Neutrophil (primary cell): ENCODE results near the gene ECE1.

Source experiments
- H3K27ac ChIP-seq: fragments of 200-600 bp; sonication (generic); 2 replicates; pipeline ENCODE4 v1.5.1; 2016; ENCODE audit warnings: mild to moderate bottlenecking, moderate library complexity
- H3K27me3 ChIP-seq: fragments of 200-600 bp; sonication (generic); 2 replicates; pipeline ENCODE4 v1.6.0; 2016; ENCODE audit warnings: mild to moderate bottlenecking
- H3K36me3 ChIP-seq: fragments of 200-600 bp; sonication (generic); 2 replicates; pipeline ENCODE4 v1.5.1; 2017
- H3K4me1 ChIP-seq, 2 experiments: fragments of 200-600 bp in 1 of 2; sonication (generic) in 1 of 2; 1 replicate in 1 of 2; 2 replicates in 1 of 2; pipeline versions ENCODE4 v1.5.1 to v1.6.1; 2013 to 2016; ENCODE audit warnings: low read depth in 1 of 2, low read length in 1 of 2, mild to moderate bottlenecking in 1 of 2, moderate library complexity in 1 of 2; ENCODE audit not compliant: control insufficient read depth in 1 of 2, insufficient read depth in 1 of 2
- H3K4me3 ChIP-seq, 2 experiments: fragments of 200-600 bp in 1 of 2; sonication (generic) in 1 of 2; 1 replicate in 1 of 2; 2 replicates in 1 of 2; pipeline ENCODE4 v1.5.1; 2013 to 2016; ENCODE audit warnings: low read depth in 1 of 2, low read length in 1 of 2, mild to moderate bottlenecking in 1 of 2, moderate library complexity in 1 of 2
- H3K9me3 ChIP-seq: fragments of 200-600 bp; sonication (generic); 2 replicates; pipeline ENCODE4 v1.5.1; 2016
- TF ChIP-seq, protein P1 (sequence below): fragments of 200-600 bp; sonication (generic); IDR thresholded peaks from 2 replicates; pipeline ENCODE4 v1.5.1; 2016; ENCODE audit warnings: antibody characterized with exemption

Gene ECE1

DNA sequence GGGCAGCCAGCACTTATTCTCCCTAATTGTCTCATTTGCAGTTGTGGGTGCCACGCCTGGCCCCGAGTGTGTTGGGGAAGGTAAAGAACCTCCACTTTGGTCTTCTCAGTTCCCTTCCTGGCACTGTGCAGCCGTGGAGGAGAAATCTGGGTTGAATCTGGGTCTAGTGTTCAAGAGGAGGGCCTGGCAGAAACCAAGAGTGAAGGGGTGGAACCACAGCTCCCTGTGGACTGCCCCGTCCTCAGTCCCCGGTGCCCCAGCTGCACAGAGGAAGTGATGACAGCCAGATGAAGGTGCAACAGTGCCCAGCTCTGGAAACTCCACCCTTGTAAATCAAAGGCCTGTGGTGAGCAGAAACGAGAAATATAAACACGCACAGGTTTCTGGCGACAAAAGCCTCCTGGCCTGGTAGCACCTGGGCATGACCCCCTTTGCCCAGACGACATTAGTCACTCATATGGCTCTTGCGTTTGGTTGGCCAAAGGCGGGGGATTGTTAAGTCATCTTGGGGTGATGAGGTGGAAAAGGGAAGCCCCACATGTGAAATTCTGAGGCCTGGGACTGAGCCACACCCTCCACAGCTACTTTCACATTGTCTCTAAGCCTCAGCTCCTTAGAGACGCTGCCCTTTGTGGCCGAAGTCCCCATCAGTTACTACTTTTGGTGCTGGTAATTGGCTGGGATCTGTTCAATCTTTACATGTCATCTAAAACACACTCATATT, 4.2 kb upstream of the ECE1 start:
- TF ChIP-seq, protein P1, sequence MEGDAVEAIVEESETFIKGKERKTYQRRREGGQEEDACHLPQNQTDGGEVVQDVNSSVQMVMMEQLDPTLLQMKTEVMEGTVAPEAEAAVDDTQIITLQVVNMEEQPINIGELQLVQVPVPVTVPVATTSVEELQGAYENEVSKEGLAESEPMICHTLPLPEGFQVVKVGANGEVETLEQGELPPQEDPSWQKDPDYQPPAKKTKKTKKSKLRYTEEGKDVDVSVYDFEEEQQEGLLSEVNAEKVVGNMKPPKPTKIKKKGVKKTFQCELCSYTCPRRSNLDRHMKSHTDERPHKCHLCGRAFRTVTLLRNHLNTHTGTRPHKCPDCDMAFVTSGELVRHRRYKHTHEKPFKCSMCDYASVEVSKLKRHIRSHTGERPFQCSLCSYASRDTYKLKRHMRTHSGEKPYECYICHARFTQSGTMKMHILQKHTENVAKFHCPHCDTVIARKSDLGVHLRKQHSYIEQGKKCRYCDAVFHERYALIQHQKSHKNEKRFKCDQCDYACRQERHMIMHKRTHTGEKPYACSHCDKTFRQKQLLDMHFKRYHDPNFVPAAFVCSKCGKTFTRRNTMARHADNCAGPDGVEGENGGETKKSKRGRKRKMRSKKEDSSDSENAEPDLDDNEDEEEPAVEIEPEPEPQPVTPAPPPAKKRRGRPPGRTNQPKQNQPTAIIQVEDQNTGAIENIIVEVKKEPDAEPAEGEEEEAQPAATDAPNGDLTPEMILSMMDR, result peak; percentile 36
- Histone ChIP-seq H3K36me3 (no peaks in the 10 kb centered on the region), H3K27ac (peak overlapping the region; percentile 92), H3K4me3 (peak overlapping the region; percentile 53 to 63), H3K9me3 (no peaks in the 10 kb centered on the region), H3K27me3 (no peaks in the 10 kb centered on the region), H3K4me1 (peaks cover 75 to 83% of the 10 kb centered on the region in 2 experiments)

DNA sequence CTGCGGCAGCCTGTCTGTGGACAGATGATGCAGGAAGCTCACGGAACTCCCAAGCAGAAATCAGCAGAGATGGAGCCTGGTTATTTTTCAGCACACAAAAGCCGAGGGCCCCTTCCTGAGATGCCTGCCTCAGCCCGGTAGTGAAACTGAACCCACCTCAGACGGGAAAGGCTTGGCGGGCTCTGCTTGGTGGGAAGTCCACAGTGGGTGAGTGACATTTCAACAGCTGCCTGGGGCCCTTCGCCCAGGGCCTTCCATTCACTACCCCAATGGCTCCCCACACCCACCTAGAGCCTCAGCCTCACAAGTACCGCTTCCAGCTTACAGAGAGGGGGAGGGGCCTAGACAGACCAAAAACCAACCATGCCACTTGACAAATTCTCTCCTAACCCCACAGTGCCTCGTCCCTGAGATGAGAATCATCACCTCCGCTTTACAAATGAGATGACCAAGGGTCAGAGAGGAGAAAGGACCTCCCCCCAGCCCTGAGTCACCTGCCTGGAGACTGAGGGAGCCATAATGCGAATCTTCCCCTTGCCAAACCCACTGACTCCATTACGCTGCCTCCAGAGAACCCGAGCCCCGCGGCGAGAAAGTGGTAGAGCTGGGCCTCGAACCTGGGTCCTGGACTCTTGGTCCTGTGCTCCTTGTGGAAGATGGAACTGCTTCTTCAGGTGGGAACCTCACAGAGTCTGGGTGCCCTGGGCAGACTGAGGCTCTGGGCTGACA, 3.4 kb upstream of the ECE1 start:
- H3K4me1 ChIP-seq, result peaks cover 75 to 83% of the 10 kb centered on the region in 2 experiments
- no peaks in the 10 kb centered on the region for H3K9me3 ChIP-seq
- H3K27ac ChIP-seq, result peak overlapping the region; percentile 92
- H3K27me3 ChIP-seq, result no peaks in the 10 kb centered on the region
- peak overlapping the region; percentile 53 to 63 for H3K4me3 ChIP-seq
- TF ChIP-seq, protein P1, result no peak
- H3K36me3 ChIP-seq, result no peaks in the 10 kb centered on the region

DNA sequence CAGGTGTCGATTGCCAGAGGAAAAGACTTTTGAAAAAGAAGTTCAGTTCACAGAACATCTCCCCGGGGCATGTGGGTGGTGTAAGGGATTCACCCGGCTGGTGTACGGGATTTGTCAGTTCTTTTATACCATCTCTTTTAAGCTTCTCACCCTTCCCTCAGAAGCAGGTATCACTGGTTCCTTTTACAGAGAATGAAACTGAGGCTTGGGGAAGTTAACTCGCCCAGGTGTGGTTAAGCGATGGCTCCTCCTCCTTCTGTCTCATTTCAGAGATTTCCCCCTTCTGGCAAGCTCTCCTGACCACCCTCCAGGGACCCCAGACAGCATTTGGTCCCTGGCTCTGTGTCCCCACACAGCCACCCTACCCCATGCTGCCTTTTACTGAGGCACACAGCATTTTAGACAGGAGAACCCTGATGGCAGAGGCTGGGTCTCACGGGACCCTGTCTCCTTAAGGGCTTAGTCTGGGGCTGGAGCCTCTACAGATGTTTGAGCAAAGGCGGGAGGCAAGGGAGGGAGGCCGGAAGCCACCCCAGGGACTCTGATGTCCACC, 2.8 kb upstream of the ECE1 start:
- Histone ChIP-seq H3K27ac (peak overlapping the region; percentile 92), H3K27me3 (no peaks in the 10 kb centered on the region), H3K9me3 (no peaks in the 10 kb centered on the region), H3K4me1 (peaks cover 77 to 87% of the 10 kb centered on the region in 2 experiments), H3K4me3 (peak overlapping the region; percentile 53 to 63), H3K36me3 (peaks cover 3% of the 10 kb centered on the region)
- TF ChIP-seq, protein P1, result no peak

DNA sequence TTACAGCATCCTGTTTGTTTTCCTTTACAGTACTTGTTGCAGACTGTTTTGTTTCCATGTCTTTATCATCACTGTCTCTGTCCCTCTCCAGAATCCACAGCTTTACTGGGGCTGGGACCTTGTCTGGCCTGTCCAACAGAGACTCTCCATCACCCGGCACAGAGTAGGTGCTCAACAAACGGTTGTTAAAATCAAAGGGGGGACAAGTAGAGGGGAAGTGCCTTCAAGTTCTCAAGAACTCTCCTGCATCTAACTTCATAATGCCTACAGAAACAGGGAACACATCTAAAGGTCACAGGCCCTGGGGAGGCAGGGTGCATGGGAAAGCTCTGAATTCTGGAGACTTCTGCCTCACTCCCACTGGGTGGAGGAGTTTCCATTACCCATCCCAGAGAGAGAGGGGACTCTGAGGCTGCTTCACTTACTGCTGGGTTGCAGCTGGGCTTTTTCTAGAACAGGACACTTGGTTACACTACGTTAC, 2.3 kb upstream of the ECE1 start:
- peak overlapping the region; percentile 53 to 63 for H3K4me3 ChIP-seq
- no peaks in the 10 kb centered on the region for H3K27me3 ChIP-seq
- H3K27ac ChIP-seq, result peak overlapping the region; percentile 92
- peaks cover 3% of the 10 kb centered on the region for H3K36me3 ChIP-seq
- no peaks in the 10 kb centered on the region for H3K9me3 ChIP-seq
- TF ChIP-seq, protein P1, result no peak
- H3K4me1 ChIP-seq, result peaks cover 82 to 92% of the 10 kb centered on the region in 2 experiments

DNA sequence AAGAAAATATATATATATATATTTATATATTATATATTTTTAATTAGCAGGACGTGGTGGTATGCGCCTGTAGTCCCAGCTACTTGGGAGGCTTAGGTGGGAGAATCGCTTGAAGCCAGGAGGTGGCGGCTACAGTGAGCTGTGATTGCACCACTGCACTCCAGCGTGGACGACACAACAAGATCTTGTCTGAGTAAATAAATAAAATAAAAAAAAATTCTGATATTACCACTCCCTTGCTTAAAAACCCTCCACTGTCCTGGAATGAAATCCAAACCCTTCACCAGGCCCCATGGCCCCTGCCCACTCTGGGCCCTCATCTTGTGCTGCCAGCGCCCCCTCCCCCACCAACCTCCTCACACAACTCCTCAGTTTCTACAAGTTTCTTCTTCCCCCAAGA, 1.7 kb upstream of the ECE1 start:
- Histone ChIP-seq H3K4me3 (no peak overlapping the region), H3K9me3 (no peaks in the 10 kb centered on the region), H3K27ac (peak overlapping the region; percentile 92), H3K4me1 (peaks cover 87 to 97% of the 10 kb centered on the region in 2 experiments), H3K36me3 (peaks cover 3% of the 10 kb centered on the region), H3K27me3 (no peaks in the 10 kb centered on the region)
- TF ChIP-seq, protein P1, result no peak
